GM18517 (cell line): Measurements from ENCODE around the gene HIRA.

Experiments used
- ATAC-seq: cut with Tn5 transposase; IDR thresholded peaks from one replicate; pipeline ENCODE4 v1.9.1; 2021; ENCODE audit warnings: mild to moderate bottlenecking, moderate library complexity; ENCODE audit not compliant: unreplicated experiment

HIRA gene

DNA sequence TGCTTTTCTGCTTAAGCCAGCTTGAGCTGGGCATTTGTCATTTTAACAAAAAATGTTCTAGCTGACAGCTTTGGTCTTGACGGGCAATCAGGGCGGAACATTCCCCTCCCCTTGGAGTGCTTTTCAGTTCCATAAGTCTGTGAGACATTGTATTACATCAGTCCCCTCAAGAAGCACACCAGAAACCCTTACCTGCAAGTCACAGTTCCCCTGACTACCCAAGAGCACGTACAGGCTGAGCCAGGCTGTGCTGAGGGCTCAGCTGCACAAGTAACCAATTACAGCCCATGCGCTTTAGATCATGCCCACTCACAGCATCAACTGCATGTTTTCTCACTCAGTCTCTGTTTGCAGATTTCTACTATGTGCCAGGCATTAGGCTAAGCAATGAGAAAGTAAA, 19.1 kb downstream of the HIRA start:
- ATAC-seq: no peak

DNA sequence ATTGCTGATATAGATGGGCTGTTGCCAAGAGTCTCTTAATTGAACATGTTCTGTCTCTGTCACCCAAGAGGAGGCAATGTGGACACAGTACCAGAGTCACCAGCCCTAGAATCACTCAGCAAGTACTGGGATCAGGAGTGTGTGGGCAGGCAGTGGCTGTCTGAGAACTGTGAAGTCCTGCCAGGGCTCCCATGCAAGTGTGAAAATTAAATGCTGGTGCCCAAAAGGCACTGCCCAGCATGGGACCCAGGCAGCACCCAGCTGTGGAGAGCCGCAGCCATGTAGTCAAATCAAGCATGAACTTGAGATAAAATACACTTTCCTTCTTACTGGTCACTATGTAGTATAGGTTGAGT, 19.9 kb downstream of the HIRA start:
- no peak for ATAC-seq

DNA sequence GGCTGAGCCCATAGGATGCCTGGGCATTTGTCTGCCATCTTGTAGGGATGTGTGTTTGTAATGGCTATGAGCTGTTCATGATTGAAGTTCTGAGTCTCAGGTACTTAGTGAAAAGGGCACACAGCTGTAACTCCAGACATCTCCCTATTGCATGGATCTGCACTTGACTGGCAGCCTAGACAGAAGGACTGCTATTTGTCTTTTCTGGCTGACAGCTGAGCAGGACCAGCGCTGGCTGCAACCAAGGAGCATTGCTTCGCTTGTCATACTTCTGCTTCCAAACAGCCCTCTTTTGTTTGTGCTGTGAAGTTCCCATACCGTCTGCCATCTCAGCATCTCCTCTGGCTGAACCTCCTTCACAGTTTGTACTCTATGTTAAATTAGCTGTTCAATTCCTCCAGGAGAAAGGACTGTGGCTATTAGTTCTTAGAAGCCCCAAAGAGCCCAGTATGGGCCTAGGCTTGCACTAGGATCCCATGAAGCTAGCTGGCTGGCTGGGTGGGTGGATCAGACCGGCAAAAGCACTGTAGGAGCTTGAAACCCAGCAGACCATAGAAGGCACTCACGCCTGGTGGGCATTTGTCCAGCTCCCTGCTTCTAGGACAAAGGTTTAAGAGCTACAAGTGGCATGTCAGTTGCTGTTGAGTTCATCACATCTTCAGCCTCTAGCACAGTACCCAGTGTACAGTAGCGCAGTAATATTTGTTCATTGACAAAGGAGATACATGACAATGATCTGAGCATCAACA, 20.4 kb downstream of the HIRA start:
- ATAC-seq: no peak

GRCh38 chr22:19407649-19408606, 23.6 kb downstream of the HIRA start:
- ATAC-seq: no peak

GRCh38 chr22:19406846-19407245, 24.7 kb downstream of the HIRA start:
- no peak for ATAC-seq

- ATAC-seq: no peak
Observed at GRCh38 chr22:19406281-19406811, 25.2 kb downstream of the HIRA start.

DNA sequence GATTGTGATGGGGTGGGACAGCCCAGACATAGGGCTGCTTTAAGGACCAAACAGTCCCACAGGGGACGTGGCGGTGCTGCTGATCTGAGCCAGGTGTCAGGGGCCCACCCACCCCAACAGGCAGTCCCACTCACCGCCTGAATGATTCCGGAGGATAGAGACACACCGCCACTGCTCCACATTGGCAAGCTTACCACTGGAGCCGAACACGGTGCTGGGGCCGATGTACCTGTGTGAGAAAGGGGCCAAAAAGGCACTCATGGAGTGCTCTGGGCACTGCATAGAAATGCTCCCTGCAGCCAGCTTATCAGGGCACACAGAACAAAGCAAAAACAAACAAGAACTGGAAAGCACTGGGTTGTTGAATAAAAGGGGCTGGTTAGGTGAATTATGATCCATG, 25.9 kb downstream of the HIRA start:
- ATAC-seq: no peak

DNA sequence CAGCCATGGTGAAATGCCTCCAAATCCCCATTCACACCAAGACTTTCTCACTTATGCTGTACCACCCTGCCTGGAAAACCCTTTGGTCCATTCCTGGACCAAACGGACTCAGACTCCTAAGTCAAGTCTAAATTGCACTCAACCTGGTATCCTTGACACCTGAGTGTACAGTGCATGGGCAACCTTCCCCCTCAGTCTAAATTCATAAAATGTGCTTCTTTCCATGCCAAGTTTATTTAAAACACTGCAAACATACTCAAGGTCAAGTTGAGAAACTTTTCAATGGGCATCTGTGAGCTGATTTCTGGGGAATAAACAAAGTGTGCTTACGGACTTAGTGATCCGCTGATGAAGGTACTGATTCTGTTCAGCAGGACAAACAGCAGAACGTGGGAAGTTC, 26.4 kb downstream of the HIRA start:
- ATAC-seq: no peak

DNA sequence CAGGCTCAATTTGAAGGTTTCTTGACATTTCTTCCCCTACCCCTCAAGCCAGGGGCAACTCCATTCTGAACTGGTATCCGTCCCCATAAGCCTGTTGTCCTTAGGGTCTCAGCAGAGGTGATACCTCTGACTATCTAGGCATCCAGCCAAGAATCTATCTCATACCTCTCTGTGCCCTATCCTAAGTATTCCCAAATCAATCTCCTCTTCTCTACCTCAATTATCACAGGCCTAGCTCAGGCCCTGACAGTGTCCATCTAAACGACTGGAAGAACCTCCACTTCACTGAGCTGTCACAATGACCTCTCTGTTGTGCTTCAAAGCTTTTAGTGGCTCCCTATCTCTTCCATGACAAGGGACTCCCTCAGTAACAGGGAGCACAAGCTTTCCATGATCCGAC, 26.9 kb downstream of the HIRA start:
- ATAC-seq: no peak

- ATAC-seq: no peak
Observed at GRCh38 chr22:19402642-19403191, 28.8 kb downstream of the HIRA start.

- no peak for ATAC-seq
Observed at GRCh38 chr22:19401483-19401882, 30.1 kb downstream of the HIRA start.

GRCh38 chr22:19400881-19401280, 30.7 kb downstream of the HIRA start:
- no peak for ATAC-seq

- ATAC-seq: no peak
Observed at GRCh38 chr22:19398652-19399051, 32.9 kb downstream of the HIRA start.

- no peak for ATAC-seq
Observed at GRCh38 chr22:19398206-19398605, 33.3 kb downstream of the HIRA start.

GRCh38 chr22:19397734-19398104, 33.8 kb downstream of the HIRA start:
- ATAC-seq: no peak

- ATAC-seq: no peak
Observed at GRCh38 chr22:19396934-19397733, 34.4 kb downstream of the HIRA start.

DNA sequence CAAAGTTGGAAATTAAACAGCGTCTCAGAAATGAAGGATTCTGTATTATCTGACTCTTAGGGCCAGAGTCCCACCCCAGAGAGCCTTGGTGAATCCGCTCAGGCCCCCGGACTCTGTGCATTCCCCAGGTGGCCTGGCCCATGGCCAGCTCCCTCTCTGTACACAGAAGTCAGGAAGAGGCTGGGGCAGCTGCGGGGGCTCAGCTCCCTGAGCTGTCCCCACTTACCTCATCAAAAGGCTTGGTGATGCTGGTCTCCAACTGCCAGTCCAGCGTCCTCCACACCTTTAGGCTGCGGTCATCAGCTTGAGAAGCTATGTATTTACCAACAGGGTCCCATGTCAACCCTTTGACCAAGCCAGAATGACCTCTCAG, 35.0 kb downstream of the HIRA start:
- no peak for ATAC-seq

DNA sequence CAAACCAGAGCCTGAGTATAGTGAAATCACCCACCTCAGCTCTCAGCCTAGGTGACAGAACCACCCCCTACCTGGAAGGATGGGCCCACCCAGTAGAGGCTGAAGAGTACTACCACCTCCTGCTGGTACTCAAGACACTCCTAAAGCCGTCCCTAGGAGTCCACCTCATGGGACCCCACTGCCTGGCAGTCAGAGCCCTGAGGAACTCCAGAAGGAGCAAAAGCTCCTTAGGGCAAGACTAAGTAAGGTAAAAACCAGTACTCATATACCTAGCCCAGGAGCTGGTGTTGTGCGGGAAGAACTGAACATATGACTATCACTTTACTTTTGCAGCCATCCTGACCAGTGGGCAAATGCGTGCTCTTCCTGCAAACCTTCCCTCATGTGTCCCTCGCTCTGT, 36.3 kb downstream of the HIRA start:
- no peak for ATAC-seq

DNA sequence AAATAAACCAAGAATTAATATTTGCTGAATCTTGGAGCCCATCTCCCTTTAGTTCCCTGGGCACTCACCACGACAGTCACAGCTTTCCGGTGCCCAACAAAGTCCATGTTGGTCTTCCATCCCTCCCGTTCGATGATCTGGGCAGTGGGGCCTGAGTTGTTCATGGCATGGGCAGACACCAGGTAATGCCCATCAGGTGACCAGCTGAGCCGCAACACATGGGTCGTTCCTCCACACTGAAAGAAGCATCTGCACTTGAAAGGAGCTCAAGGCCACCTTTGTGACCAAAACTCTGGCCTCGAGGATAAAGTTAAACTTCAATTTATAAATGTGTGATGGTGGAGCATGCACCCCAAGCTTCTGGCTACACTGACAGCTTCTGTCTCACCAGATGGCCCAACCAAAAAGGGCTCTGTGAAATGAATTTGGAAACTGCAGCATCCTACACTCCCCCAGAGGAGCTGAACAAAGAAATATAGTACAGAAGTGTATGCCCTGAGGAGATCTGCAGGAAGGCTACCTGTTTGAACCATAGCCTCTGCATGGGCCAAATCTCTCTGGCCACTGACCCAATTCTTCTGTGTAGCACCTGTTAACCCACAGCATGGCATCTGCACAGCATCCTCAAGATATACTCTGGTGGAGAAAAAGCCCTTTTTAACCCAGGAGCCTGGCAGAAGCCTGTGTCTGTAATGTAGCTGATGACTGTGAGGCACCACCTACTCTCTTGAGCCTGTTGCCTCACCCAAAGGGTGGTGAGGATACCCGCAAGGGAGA, 37.1 kb downstream of the HIRA start:
- ATAC-seq: no peak

GRCh38 chr22:19393704-19394103, 37.8 kb downstream of the HIRA start:
- no peak for ATAC-seq
